Brain microvascular endothelial cell (primary cell): ENCODE data around the gene POU2F1.

Experiments
- DNase-seq: peaks from one replicate; pipeline ENCODE4 v3.0.0-alpha.2; 2020
- H3K27ac ChIP-seq: fragments of 250-450 bp; sonication (Bioruptor Pico); 2 replicates; pipeline ENCODE4 v1.5.1; 2020; ENCODE audit warnings: mild to moderate bottlenecking, moderate library complexity
- H3K27me3 ChIP-seq: fragments of 250-450 bp; sonication (Bioruptor Pico); replicated peaks from 2 replicates; pipeline ENCODE4 v1.5.1; 2020; ENCODE audit warnings: mild to moderate bottlenecking
- H3K36me3 ChIP-seq: fragments of 250-450 bp; sonication (Bioruptor Pico); replicated peaks from 2 replicates; pipeline ENCODE4 v1.5.1; 2020; ENCODE audit warnings: mild to moderate bottlenecking
- H3K4me3 ChIP-seq: 2 replicates; pipeline ENCODE4 v1.5.1; 2011; ENCODE audit warnings: low read depth, mild to moderate bottlenecking, control low read depth, low read length, moderate library complexity
- in situ Hi-C: cut with HindIII; loops from 2 replicates; pipeline ENCODE4 v1.10.0; 2017; ENCODE audit warnings: low sequenced_read_pairs, low pct_ligation_motif_present
- TF ChIP-seq, protein P1 (sequence below): IDR thresholded peaks from 2 replicates; pipeline ENCODE4 v1.5.1; 2011; ENCODE audit warnings: low read depth, mild to moderate bottlenecking, moderate library complexity, low read length, control low read depth, inconsistent platforms; ENCODE audit errors: missing control alignments

The POU2F1 gene

GRCh38 chr1:167365360-167365759 is 144.7 kb downstream of the POU2F1 start:
- no peak for DNase-seq
- in situ Hi-C loops = no loop called here
- TF ChIP-seq, protein P1, sequence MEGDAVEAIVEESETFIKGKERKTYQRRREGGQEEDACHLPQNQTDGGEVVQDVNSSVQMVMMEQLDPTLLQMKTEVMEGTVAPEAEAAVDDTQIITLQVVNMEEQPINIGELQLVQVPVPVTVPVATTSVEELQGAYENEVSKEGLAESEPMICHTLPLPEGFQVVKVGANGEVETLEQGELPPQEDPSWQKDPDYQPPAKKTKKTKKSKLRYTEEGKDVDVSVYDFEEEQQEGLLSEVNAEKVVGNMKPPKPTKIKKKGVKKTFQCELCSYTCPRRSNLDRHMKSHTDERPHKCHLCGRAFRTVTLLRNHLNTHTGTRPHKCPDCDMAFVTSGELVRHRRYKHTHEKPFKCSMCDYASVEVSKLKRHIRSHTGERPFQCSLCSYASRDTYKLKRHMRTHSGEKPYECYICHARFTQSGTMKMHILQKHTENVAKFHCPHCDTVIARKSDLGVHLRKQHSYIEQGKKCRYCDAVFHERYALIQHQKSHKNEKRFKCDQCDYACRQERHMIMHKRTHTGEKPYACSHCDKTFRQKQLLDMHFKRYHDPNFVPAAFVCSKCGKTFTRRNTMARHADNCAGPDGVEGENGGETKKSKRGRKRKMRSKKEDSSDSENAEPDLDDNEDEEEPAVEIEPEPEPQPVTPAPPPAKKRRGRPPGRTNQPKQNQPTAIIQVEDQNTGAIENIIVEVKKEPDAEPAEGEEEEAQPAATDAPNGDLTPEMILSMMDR = no peak
- Histone ChIP-seq H3K27ac (no peak overlapping the region), H3K36me3 (no peaks in the 10 kb centered on the region), H3K4me3 (no peak overlapping the region), H3K27me3 (no peaks in the 10 kb centered on the region)

- TF ChIP-seq, protein P1 = no peak
- no peak overlapping the region for H3K27ac ChIP-seq
- no peaks in the 10 kb centered on the region for H3K36me3 ChIP-seq
- no peak for DNase-seq
- H3K4me3 ChIP-seq = no peak overlapping the region
- H3K27me3 ChIP-seq = no peaks in the 10 kb centered on the region
- in situ Hi-C loops = no loop called here
These were observed 147.0 kb downstream of the POU2F1 start for GRCh38 chr1:167367705-167368104.

DNA sequence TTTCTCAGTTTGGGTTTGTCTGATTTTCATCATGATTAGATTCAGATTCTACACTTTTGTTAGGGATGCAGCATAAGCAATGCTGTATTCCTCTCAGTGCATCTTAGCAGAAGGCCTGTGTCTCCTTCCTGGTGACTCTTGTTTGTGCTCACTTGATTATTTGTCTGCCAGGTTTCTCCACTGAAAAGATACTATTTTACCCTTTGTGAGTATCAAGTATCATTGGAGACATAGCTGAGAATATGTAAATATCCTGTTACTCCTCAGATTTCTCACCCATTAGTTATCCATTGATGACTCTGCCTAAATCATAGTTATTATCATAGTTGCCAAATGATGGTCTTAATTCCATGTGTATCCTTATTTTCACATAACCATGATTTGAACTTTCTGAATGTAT is 148.5 kb downstream of the POU2F1 start:
- no peak overlapping the region for H3K27ac ChIP-seq
- no peaks in the 10 kb centered on the region for H3K27me3 ChIP-seq
- H3K36me3 ChIP-seq = no peaks in the 10 kb centered on the region
- TF ChIP-seq, protein P1 = no peak
- no peak overlapping the region for H3K4me3 ChIP-seq
- in situ Hi-C loops = no loop called here
- DNase-seq = no peak

DNA sequence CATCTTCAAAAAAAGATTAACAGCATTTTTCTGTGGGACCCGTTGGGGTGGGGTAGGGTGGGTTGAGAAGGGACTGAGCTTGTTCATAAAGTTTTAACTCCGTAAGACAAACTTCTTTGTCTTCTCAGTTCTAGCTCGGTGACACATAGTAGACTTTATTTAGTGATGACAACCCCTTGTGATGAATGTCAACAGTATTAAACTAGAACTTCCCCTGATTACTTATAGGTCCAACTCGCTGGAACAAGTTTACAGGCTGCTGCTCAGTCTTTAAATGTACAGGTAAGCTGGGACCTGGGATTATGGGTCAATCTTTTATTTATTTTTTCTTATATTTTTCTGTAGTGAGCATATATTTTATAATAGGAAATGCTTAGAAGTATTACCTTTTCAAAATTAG is 149.2 kb downstream of the POU2F1 start:
- in situ Hi-C loops = no loop called here
- no peaks in the 10 kb centered on the region for H3K27me3 ChIP-seq

DNA sequence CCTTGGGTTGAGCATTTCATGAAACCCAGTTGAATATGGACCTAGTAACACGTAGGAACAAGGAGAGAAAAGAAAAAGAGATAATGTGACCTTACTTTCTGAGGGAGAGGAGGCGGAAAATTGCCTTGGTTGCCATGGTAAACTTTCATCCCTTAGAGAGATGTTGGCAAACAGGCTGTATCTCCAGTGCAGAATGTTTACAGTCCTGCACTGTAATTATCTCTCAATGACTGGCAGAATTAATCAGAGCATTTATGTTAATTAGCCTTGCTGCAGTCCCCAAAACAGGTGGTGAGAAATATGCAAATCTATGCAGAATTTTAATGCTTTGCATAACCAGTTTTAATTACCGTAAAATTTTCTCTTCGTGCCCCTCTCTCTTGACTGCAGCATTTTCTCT is 150.3 kb downstream of the POU2F1 start:
- no peaks in the 10 kb centered on the region for H3K27me3 ChIP-seq
- H3K4me3 ChIP-seq = no peak overlapping the region
- DNase-seq = no peak
- no peaks in the 10 kb centered on the region for H3K36me3 ChIP-seq
- in situ Hi-C loops = no loop called here
- H3K27ac ChIP-seq = no peak overlapping the region
- TF ChIP-seq, protein P1 = no peak

More for the DNA sequence above, 149.2 kb downstream of the POU2F1 start:
- Histone ChIP-seq H3K36me3 (no peaks in the 10 kb centered on the region), H3K27ac (no peak overlapping the region), H3K4me3 (no peak overlapping the region)
- TF ChIP-seq, protein P1 = no peak
- no peak for DNase-seq

GRCh38 chr1:167373398-167373797 is 152.7 kb downstream of the POU2F1 start:
- TF ChIP-seq, protein P1 = no peak
- Histone ChIP-seq H3K27me3 (no peaks in the 10 kb centered on the region), H3K27ac (no peak overlapping the region), H3K4me3 (no peak overlapping the region), H3K36me3 (no peaks in the 10 kb centered on the region)
- in situ Hi-C loops = no loop called here
- no peak for DNase-seq
